ENCODE results near the gene CISTR.

The CISTR gene

GRCh38 chr12:53751336-53752191, at the start of gene CISTR:
Gene CISTR (minus strand): TSS chr12:53751979.
- no peak for DNase-seq (ENCODE audit: low read depth, low spot score)
- H3K4me3 ChIP-seq (ENCODE audit: low read depth, low read length), result peak within 1 kb of the TSS; percentile 17
- TF ChIP-seq CTCF (IDR thresholded peaks at IDR 0.05; ENCODE audit: low read depth, low read length), result no peak
- in situ Hi-C loops (cut with HindIII; ENCODE audit: low sequenced_read_pairs), result no loop called here

DNA sequence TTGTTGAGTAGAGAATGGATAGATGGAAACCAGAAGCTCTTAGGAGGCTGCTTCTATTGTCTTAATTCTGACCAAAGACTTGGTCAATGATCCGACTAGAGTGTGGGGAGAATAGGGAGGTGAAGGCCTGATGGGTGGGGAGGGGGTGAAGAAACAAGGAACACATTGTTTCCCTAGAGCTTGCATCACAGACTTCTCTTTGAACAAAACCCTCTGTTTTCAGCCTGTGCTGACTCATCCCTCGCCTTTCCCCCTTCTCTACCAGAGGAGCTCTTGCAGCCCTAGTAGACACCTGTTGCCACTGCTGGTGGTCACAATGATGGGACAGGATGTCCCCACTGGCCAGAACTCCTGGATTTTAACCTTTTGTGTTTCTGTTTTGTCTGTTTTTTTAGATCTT, 46.8 kb upstream of the CISTR start:
- in situ Hi-C loops (cut with HindIII; ENCODE audit: low sequenced_read_pairs), result no loop called here
- DNase-seq (ENCODE audit: low read depth, low spot score), result no peak
- no peak for TF ChIP-seq CTCF (IDR thresholded peaks at IDR 0.05; ENCODE audit: low read depth, low read length)
- no peak overlapping the region for H3K4me3 ChIP-seq (ENCODE audit: low read depth, low read length)

GRCh38 chr12:53795927-53796326, 44.1 kb upstream of the CISTR start:
- in situ Hi-C loops (cut with HindIII; ENCODE audit: low sequenced_read_pairs), result no loop called here
- H3K4me3 ChIP-seq (ENCODE audit: low read depth, low read length), result no peak overlapping the region
- TF ChIP-seq CTCF (IDR thresholded peaks at IDR 0.05; ENCODE audit: low read depth, low read length), result no peak
- DNase-seq (ENCODE audit: low read depth, low spot score), result no peak

DNA sequence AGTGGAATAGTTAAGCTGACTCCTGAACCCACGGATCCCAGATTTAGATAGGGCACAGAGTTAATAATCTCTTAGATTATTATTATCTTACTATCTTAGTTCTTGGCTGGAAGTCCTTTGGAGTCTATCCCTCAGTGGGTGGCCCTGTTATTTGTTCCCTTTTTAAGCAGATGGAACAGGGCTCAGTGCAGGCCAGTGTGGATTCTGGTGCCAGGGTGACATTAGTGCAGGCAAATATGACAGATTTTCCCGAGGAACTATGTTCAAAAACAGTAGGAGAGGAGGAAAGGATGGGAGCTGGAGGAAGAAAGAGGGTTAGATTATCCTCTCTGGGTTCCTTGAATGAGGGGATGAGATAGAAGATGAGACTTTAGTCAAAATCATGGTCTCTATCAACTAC, 41.4 kb upstream of the CISTR start:
- no peak overlapping the region for H3K4me3 ChIP-seq (ENCODE audit: low read depth, low read length)
- no peak for TF ChIP-seq CTCF (IDR thresholded peaks at IDR 0.05; ENCODE audit: low read depth, low read length)
- in situ Hi-C loops (cut with HindIII; ENCODE audit: low sequenced_read_pairs), result no loop called here
- no peak for DNase-seq (ENCODE audit: low read depth, low spot score)

DNA sequence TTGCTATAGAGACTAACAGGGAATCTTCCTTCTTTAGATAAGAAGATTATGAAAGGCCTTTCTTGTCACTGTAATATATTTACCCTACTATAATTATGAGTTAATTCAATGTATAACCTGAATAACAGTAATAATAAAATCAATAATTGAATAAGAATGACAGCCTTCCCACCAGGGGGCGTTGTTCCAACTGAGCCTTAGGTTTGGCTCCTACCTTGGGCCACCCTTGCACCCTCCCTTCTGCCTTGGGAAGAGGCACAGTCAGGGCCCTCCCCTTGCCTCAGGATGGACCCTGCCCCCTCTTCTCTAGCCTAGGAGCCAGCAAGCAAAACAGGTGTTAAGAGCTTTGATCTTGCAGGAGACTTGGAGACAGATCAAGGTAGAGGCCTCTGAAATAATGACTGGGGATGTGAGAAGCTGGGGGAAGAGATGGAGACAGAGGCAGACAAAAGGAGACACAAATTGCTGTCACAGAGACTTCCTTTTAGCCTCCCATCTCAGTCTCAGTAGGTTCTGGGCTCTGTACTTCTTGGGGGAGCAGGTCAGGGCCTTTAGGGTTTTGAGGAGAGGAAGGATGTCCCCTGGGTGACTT, 40.1 kb upstream of the CISTR start:
- no peak for DNase-seq (ENCODE audit: low read depth, low spot score)
- peak; percentile 55 for TF ChIP-seq CTCF (IDR thresholded peaks at IDR 0.05; ENCODE audit: low read depth, low read length)
- H3K4me3 ChIP-seq (ENCODE audit: low read depth, low read length), result no peak overlapping the region
- in situ Hi-C loops (cut with HindIII; ENCODE audit: low sequenced_read_pairs), result no loop called here

DNA sequence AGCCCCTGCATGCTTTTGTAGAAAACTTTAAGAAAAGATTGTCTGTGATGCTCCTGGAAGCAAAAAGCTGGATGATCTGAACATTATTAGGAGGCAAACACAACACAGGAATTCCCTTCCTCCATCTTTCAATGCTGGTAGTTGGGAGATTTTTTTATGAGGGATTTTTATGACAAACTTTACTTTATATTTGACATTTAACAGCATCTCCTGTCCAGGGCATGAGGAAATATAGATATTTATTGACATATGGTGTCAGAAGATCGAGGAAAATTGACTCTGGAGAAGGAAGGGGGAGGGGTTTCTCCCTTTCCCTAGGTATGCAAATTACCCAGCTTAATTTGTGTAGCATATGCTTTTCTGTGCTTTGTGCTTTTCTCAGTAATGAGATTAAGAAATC, 37.8 kb upstream of the CISTR start:
- in situ Hi-C loops (cut with HindIII; ENCODE audit: low sequenced_read_pairs), result no loop called here
- TF ChIP-seq CTCF (IDR thresholded peaks at IDR 0.05; ENCODE audit: low read depth, low read length), result no peak
- no peak overlapping the region for H3K4me3 ChIP-seq (ENCODE audit: low read depth, low read length)
- no peak for DNase-seq (ENCODE audit: low read depth, low spot score)
